MM.1S (cell line): ENCODE data around the gene BLOC1S1.

ENCODE experiments used
- DNase-seq: peaks from one replicate; pipeline ENCODE4 v3.0.0-alpha.2; 2015
- H2AFZ ChIP-seq: fragments of 300-600 bp; sonication (generic); 2 replicates; pipeline ENCODE4 v1.6.0; 2016; ENCODE audit warnings: antibody characterized with exemption, low read length
- H3F3A ChIP-seq: fragments of 300-600 bp; sonication (generic); 2 replicates; pipeline ENCODE4 v1.6.1; 2016; ENCODE audit warnings: mild to moderate bottlenecking, antibody characterized with exemption, low read length, moderate library complexity, mixed read lengths; ENCODE audit not compliant: insufficient read depth
- H3K27ac ChIP-seq: fragments of 300-600 bp; sonication (generic); 2 replicates; pipeline ENCODE4 v1.5.1; 2016; ENCODE audit warnings: mild to moderate bottlenecking, low read length
- H3K27me3 ChIP-seq: fragments of 300-600 bp; sonication (generic); replicated peaks from 2 replicates; pipeline ENCODE4 v1.6.0; 2016; ENCODE audit warnings: low read length; ENCODE audit not compliant: insufficient read depth
- H3K36me3 ChIP-seq: fragments of 300-600 bp; sonication (generic); replicated peaks from 2 replicates; pipeline ENCODE4 v1.6.1; 2016; ENCODE audit warnings: mild to moderate bottlenecking, low read length, mixed read lengths; ENCODE audit not compliant: insufficient read depth
- H3K4me1 ChIP-seq: fragments of 300-600 bp; sonication (generic); 2 replicates; pipeline ENCODE4 v1.6.1; 2016; ENCODE audit warnings: low read length, mixed read lengths
- H3K4me2 ChIP-seq: fragments of 300-600 bp; sonication (generic); 2 replicates; pipeline ENCODE4 v1.6.0; 2016; ENCODE audit warnings: low read depth, low read length
- H3K4me3 ChIP-seq: fragments of 300-600 bp; sonication (generic); 2 replicates; pipeline ENCODE4 v1.5.1; 2016; ENCODE audit warnings: low read length, mixed read lengths
- H3K79me2 ChIP-seq: fragments of 300-600 bp; sonication (generic); 2 replicates; pipeline ENCODE4 v1.6.1; 2016; ENCODE audit warnings: mixed run types, low read length, mixed read lengths
- H3K9ac ChIP-seq: fragments of 300-600 bp; sonication (generic); 2 replicates; pipeline ENCODE4 v1.6.1; 2016; ENCODE audit warnings: low read length, mixed read lengths
- H3K9me2 ChIP-seq: fragments of 300-600 bp; sonication (generic); replicated peaks from 2 replicates; pipeline ENCODE4 v1.6.1; 2016; ENCODE audit warnings: mild to moderate bottlenecking, low read length, mixed read lengths; ENCODE audit not compliant: insufficient read depth
- H3K9me3 ChIP-seq: fragments of 300-600 bp; sonication (generic); replicated peaks from 2 replicates; pipeline ENCODE4 v1.6.1; 2016; ENCODE audit warnings: mild to moderate bottlenecking, low read length, mixed read lengths; ENCODE audit not compliant: insufficient read depth
- H4K20me1 ChIP-seq: fragments of 300-600 bp; sonication (generic); 2 replicates; pipeline ENCODE4 v1.6.1; 2016; ENCODE audit warnings: mild to moderate bottlenecking, low read length, moderate library complexity, mixed read lengths; ENCODE audit not compliant: insufficient read depth
- CTCF ChIP-seq: fragments of 300-600 bp; sonication (generic); IDR thresholded peaks from 2 replicates; pipeline ENCODE4 v1.5.1; 2016; ENCODE audit warnings: antibody characterized with exemption, low read length, mixed read lengths
- EZH2 ChIP-seq: fragments of 300-600 bp; sonication (generic); optimal IDR thresholded peaks from 2 replicates; pipeline ENCODE3; 2017; ENCODE audit warnings: low read depth, mild to moderate bottlenecking, antibody characterized with exemption, low read length, mixed read lengths
- EZH2phosphoT487 ChIP-seq: fragments of 300-600 bp; sonication (generic); IDR thresholded peaks from 2 replicates; pipeline ENCODE4 v1.6.1; 2018; ENCODE audit warnings: antibody characterized with exemption, low read length

The BLOC1S1 gene

GRCh38 chr12:55733021-55733555 lies 17.2 kb downstream of the BLOC1S1 start:
- H3K9me3 ChIP-seq: no peaks in the 10 kb centered on the region
- TF ChIP-seq EZH2phosphoT487: no peak
- TF ChIP-seq CTCF: no peak
- TF ChIP-seq EZH2: no peak
- H3K27ac ChIP-seq: no peak overlapping the region
- no peak overlapping the region for H3K4me3 ChIP-seq
- H3K4me1 ChIP-seq: peaks cover 19% of the 10 kb centered on the region
- H3K27me3 ChIP-seq: no peaks in the 10 kb centered on the region
- H3F3A ChIP-seq: peaks cover 3% of the 10 kb centered on the region; the same call in 1 of the 2 replicates
- DNase-seq: no peak
- H3K9me2 ChIP-seq: no peaks in the 10 kb centered on the region
- no peak overlapping the region for H3K4me2 ChIP-seq
- H3K36me3 ChIP-seq: no peaks in the 10 kb centered on the region
- no peaks in the 10 kb centered on the region for H4K20me1 ChIP-seq
- no peak overlapping the region for H2AFZ ChIP-seq
- peaks cover 3% of the 10 kb centered on the region for H3K79me2 ChIP-seq
- H3K9ac ChIP-seq: no peak overlapping the region

GRCh38 chr12:55733858-55734257 lies 18.0 kb downstream of the BLOC1S1 start:
- H4K20me1 ChIP-seq: no peaks in the 10 kb centered on the region
- no peaks in the 10 kb centered on the region for H3K9me3 ChIP-seq
- no peak overlapping the region for H3K4me3 ChIP-seq
- peaks cover 8% of the 10 kb centered on the region; the same call in 1 of the 2 replicates for H3F3A ChIP-seq
- no peaks in the 10 kb centered on the region for H3K27me3 ChIP-seq
- no peak overlapping the region for H3K9ac ChIP-seq
- no peak for DNase-seq
- no peaks in the 10 kb centered on the region for H3K36me3 ChIP-seq
- no peak overlapping the region for H2AFZ ChIP-seq
- H3K79me2 ChIP-seq: no peaks in the 10 kb centered on the region
- no peak overlapping the region for H3K4me2 ChIP-seq
- peaks cover 20% of the 10 kb centered on the region for H3K4me1 ChIP-seq
- H3K27ac ChIP-seq: no peak overlapping the region
- TF ChIP-seq EZH2phosphoT487 (no peak), CTCF (no peak), EZH2 (no peak)
- H3K9me2 ChIP-seq: no peaks in the 10 kb centered on the region

GRCh38 chr12:55734595-55734994 lies 18.7 kb downstream of the BLOC1S1 start:
- Histone ChIP-seq H3K27me3 (no peaks in the 10 kb centered on the region), H3K79me2 (no peaks in the 10 kb centered on the region), H3K9ac (no peak overlapping the region), H3K4me3 (no peak overlapping the region), H3K9me2 (no peaks in the 10 kb centered on the region), H3F3A (peaks cover 8% of the 10 kb centered on the region; the same call in 1 of the 2 replicates), H3K9me3 (no peaks in the 10 kb centered on the region), H2AFZ (no peak overlapping the region), H3K4me1 (peaks cover 20% of the 10 kb centered on the region), H4K20me1 (no peaks in the 10 kb centered on the region), H3K4me2 (no peak overlapping the region), H3K36me3 (no peaks in the 10 kb centered on the region), H3K27ac (no peak overlapping the region)
- DNase-seq: no peak
- no peak for TF ChIP-seq CTCF
- TF ChIP-seq EZH2: no peak
- no peak for TF ChIP-seq EZH2phosphoT487
